GM21717 (cell line): ENCODE measurements around the gene BRD3.

Experiments used
- ATAC-seq: cut with Tn5 transposase; IDR thresholded peaks from one replicate; pipeline ENCODE4 v1.9.1; 2021; ENCODE audit warnings: mild to moderate bottlenecking, moderate library complexity; ENCODE audit not compliant: unreplicated experiment

Gene BRD3

DNA sequence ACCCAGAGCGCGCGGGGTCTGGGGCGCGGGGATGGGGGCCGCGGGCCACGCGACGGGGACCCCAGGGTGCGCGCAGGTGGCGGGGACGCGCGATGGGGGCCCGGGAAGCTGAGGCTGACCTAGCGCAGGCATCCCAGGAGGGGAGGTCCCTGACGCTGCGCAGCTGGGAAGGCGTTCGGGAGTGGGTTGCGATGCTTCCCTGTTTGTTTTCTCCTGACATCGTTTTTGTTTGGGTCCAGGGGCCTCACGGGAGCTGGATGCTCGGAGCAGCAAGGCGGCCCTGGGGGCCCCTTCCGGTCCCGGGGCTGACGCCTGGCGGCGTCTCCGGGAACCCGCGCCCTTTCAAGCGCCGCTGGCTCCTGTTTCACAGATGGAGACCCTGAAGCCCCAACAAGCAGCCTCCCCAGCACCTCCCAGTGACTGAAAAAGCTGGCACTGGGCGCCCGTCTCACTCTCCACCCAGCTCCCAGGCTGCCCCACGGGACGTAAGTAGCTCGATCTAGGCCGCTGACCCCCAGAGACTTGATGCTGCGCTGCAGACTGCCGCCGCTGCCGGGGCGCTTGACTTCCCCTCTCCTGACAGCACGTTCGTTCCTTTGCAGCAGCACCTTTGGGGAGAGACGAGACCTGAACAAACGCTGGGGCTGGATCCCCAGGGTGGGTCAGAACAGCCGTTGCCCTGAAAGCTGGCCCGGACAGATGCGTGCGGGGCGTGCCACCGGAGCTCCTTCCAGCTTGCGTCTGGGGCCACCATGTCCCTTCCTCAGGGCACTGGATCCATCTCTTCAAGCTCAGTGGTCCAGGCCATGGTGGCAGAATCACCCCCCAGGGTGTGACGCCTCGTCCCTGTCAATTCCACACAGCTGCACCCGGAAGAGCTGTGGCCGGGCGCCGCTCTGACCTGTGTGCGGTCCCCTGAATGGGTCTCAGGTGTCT, 42.0 kb downstream of the BRD3 start:
- ATAC-seq, result peak; percentile 38

DNA sequence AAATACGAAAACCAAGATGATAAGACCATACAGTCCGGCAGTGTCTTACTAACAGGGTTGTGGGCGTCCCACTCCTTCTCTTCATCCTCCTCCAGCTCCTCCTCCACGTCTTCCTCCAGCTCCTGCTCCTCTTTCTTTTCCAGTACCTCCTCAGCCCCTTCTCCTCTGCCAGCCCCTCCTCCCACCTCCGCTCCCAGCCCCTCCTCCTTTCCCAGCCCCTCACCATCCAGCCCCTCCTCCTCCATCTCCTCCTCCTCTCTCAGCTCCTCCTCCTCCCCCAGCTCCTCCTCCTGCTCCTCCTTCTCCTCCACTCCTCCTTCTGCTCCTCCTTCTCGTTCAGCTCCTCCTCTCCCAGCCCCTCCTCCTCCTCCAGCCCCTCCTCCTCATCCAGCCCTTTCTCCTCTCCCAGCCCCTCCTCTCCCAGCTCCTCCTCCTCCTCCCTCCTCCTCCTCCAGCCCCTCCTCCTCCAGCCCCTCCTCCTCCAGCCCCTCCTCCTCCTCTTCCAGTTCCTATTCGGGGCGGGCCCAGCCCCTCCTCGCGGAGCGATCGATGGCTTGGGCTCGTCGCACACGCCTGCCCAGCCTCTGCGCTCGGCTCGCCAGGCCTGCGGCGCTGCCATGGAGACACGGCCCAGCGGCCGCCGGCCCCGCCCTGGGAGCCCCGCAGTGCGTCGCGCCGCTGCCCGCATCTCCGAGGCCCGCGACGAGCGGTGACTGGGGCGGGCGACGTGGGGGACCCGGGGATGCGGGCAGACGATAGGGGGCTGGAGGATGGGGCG, 42.8 kb downstream of the BRD3 start, which contains the start of gene BRD3OS:
BRD3OS (plus strand) TSS at position 654 of the 778 bp plus-strand sequence. CDS start 1,267 bp downstream, outside the sequence.
- peak; percentile 77 for ATAC-seq

DNA sequence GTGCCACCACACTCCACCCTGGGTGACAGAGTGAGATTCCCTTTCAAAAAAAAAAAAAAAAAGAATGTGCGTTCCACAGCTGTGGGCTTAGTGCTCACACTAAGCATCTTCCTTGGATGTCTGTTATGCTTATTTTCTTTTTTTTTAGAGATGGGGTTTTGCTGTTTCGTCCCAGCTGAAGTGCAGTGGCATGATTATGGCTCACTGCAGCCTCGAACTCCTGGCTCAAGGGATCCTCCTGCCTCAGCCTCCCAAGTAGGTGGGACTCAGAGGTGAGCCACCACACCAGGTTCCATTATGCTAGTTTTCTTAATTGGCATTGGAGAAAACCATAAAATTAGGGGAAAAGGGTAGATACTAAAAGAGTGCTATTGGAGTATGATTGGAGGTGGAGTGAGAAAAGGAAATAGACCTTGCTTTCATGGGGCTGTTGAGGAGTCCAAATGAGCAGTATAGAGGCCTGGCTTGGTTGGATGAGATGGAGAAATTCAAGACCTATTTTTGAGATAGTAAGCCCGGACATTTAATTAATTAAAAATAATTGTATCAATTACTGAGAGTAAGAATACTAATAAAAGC, 43.5 kb downstream of the BRD3 start:
- no peak for ATAC-seq

DNA sequence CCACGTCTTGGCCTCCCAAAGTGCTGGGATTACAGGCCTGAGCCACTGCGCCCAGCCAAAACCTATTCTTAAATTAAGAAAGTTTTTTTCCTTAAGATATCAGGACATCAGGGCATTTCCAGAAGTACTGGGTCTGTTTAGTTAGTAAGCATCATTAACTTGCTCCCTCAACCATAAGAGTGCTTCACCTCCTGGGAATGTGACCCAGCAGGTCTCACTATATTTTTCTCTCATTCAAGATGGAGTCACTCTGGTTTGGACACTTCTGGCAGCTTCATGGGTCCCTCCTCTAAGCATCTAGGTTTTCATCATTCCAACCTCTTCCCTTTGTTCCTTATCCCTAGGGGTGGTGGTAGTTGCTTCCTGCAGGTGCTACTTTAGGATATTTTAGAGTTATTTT, 52.9 kb downstream of the BRD3 start:
- no peak for ATAC-seq

DNA sequence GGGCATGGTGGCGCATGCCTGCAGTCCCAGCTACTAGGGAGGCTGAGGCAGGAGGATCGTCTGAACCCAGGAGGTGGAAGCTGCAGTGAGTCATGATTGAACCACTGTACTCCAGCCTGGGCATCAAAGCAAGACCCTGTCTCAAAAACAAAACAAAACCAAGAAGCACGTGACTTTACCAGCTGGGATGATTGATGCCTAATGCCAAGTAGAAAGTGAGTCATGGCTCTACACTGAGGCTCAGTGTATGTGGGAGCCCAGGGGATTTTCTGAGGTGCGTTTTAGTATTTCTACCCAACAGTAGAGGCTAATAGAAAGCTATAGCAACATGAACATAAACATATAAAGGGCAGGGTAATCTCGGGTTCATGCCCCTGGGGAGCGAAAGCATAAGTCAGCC, 56.4 kb downstream of the BRD3 start:
- no peak for ATAC-seq

DNA sequence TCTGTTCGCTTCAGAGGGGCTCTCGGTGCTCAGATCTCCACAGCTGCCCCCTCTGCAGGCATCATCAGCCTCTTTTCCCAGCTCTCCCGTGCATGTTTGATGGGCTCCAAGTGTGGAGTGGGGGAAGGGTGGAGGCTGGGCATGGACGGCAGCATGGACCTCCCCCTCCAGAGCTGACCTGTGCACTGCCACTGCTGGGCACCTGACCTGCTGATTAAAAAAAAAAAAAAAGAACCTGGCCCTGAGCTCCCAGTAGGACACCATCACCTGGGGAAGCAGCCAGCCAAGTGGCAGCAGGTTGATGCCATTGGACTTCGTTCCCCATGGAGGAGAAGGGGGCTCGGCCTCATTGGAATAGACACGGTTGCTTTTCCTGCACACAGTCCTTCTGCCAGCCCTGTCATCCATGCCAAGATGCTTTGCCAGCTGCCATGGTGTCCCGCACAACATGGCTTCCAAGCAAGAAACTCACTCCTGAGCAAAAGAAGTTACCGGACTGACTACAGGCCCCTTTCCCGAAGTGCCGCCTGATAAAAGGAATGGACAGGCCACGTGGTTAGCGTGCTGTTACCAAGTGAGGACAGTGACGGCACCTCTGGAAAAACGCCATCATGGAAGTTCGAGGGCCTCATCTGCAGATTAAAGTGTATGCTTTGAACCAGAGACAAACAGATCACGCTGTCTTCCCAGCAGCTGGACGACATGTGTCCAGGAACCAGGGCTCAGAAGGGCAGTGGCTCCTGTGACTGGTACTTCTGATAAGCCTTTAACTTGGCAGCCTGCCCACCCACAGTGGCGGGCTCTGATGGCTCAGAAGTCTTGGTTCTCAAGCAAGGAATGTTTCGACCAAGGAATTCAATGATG, 57.3 kb downstream of the BRD3 start:
- ATAC-seq, result no peak

DNA sequence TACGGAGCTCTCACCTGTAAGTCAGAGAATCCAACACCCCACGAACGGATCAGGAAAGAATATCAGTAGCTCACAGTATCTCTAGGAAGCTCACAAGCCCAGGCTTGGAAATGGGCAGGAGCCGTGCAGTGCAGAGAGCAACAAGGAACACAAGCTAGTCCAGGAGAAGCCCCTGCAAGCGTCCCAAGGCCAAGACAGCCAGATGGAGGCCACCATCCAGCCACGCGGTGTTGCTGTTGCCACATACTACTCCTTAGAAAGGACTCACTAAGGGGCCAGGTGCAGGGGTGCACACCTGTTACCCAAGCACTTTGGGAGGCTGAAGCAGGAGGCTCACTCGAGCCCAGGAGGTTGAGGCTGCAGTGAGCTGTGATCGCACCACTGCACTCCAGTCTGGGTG, 60.3 kb downstream of the BRD3 start:
- no peak for ATAC-seq

DNA sequence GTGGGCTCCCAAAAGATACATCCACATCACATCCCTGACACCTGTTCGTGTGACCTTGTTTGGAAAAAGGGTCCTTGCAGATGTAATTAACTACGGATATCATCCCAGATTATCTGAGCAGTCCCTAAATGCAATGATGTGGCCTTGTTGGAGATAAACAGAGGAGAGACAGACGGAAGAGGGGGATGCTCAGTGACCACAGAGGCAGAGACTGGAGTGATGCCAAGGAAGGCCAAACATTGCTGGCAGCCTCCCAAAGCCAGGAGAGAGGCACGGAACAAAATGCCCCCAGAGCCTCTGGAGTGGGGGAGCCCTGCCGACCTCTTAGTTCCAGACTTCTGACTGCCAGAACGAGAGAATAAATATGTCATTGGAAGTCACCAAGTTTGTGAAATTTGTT, 60.7 kb downstream of the BRD3 start:
- no peak for ATAC-seq

DNA sequence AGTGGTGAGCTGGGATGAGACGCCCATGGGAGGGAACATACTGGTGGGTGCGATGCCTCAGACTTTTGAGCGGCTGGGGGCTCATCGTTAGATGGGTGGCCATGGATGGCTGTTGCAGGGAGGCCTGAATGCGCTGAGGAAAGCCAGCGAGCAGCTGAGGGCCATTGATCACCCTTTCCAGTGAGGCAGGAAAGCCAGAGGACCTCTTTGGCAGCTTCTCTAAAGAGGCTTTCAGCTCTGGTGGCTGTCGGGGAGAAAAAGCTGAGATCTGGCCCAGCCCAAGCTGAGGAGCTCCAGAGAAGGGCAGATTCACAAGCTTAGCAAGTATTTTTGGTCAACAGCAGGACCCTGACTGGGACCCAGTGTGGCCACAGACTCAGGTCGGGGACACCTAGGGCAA, 62.4 kb downstream of the BRD3 start:
- no peak for ATAC-seq

DNA sequence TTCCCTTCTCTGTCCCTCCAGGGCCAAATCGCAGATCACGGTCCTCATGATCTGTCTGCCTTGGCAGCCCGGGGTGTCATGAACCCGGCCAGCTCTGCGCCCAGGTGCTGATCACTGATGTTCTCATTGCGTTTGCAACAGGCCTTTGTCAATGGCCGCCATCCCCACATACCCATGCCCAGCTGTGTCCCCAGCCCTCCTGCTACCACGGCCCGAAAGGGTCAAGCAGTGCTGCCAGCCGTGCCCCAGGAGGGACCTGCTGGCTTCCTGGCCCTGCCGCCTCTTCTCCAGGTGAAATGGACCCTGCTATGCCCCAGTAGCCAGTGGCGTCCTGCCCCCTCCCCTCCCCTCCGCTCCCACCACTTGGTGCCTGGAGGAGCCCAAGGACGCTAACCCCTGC, 62.9 kb downstream of the BRD3 start:
- no peak for ATAC-seq

DNA sequence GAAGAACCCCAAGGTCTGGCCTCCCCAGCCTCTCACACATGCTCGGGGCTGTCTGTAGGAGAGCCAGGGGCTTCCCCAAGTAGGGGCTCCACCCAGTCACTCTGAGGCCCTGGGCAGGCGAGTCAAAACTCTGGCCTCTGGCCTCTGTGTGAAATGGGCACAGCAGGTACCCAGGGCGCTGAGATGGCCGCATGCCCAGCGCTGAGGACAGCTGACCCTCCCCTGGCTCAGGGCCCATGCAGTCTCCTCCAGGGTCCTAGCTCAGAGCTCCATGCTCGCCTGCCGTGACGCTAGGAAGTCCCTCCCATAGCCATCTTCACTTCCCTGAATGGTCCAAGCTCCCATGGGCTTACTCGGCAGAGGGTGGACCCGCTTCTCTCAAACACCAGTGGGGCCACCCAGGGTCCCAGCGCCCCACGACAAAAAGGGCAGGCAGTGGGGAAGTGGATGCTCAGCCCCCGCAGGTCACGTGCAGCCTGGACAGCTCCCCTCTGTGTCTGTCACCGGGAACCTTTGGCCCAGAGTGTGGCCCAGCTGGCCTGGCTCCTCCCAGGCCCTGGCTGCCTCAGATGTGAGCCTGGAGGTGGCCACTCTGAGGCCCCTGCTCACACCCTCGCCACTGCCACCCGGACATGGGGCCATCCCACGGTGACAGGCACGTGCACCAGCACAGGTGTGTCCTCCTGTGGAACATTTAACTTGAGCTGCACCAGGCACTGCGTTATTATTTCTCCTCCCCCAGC, 63.5 kb downstream of the BRD3 start:
- no peak for ATAC-seq

DNA sequence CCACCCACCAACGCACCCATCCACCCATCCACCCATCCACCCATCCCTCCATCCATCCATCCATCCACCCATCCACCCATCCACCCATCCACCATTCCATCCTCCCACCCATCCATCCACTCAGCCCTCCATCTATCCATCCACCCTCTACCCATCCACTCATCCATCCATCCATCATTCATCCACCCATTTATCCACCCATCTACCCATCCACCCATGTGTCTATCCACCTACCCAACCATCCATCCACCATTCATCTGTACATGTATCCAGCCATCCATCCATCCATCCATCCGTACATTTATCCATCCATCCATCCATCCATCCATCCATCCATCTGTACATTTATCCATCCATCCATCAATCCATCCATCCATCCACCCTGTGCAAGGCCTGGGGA, 64.6 kb downstream of the BRD3 start:
- no peak for ATAC-seq

DNA sequence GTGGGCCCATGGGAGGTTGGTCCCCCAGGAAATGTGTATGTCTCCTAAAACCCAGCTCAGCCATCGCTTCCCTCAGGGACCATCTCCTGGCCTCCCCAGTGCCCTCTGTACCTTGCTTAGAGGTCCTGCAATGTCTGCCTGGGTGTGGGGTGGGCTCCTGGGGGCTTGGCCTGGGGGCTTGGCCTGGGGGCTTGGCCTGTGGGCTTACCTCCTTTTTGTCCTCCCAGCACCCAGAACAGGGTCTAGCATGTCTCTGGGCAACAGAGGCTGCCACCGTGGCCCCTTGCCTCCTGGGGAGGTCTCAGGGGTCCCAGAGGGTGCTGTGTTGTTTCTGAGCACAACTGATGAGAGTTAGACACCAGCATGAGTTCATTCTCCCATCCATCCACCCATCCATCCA, 65.0 kb downstream of the BRD3 start:
- no peak for ATAC-seq

DNA sequence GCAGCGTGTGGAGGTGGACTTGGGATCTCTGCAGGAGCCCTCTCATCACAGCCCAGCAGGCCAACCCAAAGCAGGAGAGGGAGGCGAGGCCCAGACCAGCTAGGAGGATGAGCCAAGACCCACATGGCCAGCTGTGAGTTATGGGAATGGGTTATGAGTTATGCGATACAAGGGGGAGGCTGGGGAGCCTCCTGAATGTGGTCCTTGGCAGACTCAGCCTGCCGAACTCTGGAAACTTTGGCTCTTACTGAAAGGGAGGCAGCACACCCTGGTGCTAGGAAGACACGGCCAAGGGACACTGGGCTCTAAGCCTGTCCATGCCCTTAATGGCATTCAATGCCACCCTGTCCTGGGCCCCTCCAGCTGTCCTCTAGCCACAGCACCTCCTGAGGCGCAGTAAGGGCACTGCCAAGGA, 68.0 kb downstream of the BRD3 start:
- ATAC-seq, result no peak

DNA sequence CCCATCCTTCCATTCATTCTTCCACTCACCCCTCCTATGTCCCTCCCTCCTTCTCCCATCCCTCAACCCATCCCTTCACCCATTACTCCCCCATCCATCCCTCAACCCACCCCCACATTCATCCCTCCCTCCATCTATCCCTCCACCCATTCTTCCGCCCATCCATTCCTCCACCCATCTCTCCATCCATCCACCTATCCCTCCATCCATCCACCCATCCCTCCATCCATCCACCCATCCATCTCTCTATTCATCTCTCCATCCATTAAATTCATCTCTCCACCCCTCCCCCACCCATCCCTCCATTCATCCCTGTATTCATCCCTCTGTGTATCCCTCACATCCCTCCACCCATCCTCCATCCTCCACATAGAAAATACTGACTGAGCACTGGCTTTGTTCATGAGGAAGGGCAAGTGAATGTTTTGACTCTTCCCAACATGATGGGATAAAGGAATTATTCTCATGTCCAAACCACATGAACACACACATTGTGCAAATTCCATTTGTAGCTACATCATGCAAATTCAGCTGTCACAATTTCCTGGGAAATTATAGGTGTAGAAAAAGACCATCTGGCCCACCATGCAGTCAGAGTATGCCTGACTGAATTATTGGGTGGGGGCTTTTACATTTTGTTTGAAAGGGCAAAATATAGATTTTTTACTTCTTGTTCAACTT, 68.8 kb downstream of the BRD3 start:
- no peak for ATAC-seq

DNA sequence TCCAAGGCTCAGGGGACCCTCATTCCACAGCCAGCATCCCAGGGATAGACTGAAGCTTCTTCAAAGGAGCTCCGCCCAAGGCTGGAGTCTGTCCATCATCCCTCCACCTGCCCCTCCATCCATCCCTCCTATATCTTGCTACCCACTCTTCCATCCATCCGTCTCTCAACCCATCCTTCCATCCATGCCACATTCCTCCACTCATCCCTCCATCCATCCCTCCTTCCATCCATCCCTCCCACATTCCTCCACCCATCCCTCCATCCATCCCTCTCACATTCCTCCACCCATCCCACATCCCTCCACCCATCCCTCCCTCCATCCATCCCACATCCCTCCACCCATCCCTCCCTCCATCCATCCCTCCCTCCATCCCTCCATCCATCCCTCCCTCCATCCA, 70.2 kb downstream of the BRD3 start:
- ATAC-seq, result no peak

DNA sequence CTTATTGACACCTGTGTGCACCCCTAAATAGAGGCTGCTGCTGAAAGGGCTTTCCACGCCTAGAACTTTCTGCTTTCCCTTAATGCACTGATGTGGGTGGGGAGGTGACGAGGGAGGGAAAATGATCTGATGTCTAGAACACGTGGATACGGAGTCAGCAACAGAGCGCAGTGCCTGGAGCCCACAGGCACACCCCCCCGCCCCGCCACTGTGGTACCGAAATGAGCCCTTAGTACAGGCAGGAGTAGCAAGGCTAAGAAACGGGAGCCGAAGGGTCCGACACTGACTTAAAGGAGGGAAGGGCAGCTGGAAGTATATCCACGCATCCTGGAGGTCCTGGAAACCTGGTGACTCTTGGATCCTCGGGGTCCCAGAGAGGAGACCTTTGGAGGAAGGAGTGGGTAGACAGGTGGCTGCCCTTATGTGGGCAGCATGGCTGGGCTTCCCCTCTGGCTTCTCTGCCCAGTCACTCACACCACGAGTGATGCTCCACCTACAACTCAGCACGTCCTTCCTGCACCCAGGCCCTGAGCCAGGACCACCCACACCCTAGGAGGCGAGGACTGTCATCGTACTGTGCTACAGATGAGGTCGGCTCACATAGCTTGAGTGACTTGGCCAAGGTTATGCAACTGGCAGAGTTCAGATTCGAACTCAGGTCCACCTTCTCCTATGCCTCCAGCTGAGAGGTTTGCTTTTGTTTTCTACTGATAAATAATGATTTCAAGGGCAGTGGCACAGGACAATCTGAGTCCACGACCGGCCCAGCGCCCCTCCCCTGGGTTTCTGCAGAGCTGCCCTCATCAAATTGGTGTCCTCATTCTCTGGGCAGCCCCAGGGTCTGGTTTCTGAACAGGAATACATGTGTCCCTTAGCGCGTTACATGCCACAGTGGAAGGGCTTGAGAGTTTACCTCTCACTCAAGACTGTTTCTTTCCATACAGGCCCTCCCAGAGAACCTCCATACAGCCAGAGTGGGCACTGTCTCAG, 71.0 kb downstream of the BRD3 start:
- ATAC-seq, result no peak
